ENCODE data around the gene KRTAP4-4.

DNA sequence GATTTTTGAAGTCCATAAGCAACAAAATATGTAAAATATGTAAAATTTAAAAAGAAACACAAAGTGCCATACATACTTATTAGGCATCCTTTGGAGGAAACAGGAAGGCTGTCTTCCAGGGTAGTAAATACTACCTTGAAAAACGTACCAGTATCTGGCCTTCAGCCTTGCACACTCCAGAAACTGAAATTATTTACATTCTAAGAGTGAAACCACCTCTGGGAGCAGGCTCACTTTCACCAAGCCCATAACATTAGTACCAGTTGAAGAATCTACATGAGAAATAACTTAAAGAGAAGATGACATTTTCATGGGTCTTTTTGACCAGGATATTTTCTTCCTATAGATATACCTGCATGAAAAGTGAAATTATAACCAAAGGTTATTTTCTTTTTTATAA is 35.5 kb upstream of the KRTAP4-4 start:
- TF ChIP-seq NR2C2 (IDR thresholded peaks at IDR 0.05; ENCODE audit: borderline replicate concordance, control insufficient read depth, insufficient read length, low read depth) (no peak), RELB (IDR thresholded peaks at IDR 0.05; ENCODE audit: low read depth) (no peak), POLR2AphosphoS5 (IDR thresholded peaks at IDR 0.05; ENCODE audit: low read length) (no peak)
